ENCODE measurements around the gene RNF220.
"Not testable (repeated sequence)": the region's sequence is repeated elsewhere in the genome, so short reads cannot be mapped to it uniquely, and the experiment has no call there.

RNF220 gene

DNA sequence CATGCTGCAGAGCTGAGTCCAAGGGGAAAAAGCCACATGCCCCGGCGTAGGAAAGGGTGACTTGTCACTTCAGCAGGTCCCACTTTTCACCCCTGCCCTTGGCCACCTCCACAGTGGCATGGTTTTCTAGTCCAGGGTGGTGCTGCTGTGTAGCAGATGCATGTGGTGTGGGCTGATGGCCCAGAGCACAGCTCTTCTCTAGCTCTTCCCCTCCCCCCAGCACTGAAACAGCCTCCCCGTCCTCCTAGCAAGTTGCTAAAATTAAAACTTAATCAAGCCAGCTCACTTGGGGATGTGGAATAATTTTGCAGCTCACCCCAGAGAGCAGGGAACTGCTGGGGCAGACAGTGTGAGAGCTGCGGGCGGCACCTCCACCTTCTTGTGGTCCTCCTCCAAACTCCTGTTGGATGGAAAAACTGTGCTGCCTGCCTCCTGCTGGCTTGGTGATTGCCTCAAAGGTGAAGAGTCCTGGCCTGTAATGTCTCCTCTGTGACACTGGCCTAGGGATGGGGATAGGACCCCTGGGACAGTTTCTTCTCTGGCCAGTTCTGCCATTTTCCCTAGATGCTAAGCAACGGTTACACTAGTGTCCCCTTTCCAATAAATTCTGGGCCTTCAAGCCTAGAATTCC, 91.6 kb downstream of the RNF220 start:
- no peak for DNase-seq (ENCODE audit: low read depth in 2 of 2)

DNA sequence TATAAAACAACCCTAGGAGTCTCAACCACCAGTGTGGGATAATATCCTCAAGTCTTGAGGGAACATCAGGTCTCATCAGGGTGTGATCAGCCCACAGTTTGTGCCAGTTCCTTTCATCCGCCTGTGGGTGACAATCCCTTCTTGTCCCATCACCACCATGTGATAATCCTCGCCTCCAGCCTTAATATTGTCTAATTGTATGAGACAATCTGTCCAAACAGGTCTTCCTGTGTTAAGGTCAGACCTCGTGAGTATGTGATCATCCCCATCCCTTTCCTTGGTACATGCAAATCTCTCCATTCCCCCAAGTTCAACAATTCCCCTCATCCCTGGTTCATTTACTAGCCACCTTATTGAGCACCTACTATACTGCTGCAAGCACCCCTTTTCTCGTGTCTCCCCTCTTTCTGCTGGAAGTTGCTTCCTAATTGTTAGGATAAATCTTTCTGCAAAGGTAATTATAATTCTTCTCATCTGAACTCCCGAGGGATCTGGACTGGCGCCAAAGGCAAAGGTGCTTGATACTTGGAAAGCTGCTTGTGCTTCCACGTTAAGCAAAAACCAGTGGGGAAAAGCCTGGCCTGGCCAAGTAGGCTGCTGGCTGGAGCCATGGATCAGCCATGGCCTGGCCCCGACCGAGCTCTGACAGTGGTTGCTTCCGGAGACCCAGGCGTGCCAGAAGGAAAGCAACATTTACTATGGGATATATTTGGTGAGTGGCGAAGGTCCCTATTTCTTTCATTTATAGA, 92.5 kb downstream of the RNF220 start:
- no peak for DNase-seq (ENCODE audit: low read depth in 2 of 2)

DNA sequence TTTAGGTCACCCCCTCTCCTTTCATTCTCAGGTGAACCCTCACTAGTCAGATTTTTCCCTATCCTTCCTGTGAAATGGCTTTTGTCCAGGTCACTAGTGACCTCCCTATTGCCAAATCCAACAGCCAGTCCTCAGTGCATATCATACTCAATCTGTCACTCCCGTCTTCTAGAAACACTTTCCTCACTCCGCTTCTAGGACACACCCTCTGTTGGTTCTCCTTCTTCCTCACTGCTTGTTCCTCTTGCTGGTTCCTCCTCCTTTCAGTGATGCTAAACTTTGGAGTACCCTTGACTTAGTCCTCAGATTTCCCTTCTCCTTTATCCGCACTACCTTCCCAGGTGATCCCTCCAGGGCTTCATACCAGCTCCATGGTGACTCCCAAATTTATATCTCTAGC, 94.3 kb downstream of the RNF220 start:
- DNase-seq (ENCODE audit: low read depth in 2 of 2), result no peak

DNA sequence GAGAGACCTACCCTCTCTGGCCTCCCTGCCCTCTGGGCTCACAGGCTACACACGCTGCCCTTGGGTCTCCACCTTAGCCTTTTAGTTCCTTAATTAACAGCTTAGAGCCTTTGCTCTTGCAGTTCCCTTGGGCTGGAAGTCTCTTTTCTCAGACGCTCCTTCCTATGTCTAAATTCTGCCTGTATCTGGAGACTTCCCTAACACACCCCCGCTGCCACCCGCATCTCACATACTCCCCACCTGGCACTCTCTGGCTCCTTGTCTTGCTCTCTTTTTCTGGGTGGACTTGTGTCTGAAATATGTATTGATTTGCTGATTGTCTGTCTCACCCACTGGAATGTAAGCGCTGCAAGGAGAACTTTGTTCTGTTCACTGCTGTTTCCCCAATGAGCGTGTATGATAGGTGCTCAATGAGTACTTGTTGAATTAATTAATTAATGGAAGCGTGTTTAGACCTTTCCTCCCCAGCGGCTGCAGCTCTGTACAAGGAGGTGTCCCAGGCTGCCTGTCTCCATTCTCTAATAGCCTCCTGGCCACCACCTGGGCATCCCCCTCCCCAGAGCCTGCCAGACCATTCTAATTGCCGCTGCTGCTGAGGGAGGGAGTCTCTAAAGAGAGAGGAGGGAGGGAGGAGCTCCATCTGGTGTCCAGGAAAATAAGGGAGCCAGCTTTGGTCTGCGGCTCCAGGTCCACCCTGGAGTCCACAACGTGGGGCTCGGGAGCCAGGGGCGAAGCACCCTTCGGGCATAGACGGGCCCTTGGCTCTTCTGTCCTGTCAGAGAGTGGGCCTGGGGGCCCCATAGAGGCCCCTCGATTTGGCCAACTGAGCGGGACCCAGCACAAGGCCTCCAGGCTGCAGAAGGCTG, 95.4 kb downstream of the RNF220 start:
- no peak for DNase-seq (ENCODE audit: low read depth in 2 of 2)

DNA sequence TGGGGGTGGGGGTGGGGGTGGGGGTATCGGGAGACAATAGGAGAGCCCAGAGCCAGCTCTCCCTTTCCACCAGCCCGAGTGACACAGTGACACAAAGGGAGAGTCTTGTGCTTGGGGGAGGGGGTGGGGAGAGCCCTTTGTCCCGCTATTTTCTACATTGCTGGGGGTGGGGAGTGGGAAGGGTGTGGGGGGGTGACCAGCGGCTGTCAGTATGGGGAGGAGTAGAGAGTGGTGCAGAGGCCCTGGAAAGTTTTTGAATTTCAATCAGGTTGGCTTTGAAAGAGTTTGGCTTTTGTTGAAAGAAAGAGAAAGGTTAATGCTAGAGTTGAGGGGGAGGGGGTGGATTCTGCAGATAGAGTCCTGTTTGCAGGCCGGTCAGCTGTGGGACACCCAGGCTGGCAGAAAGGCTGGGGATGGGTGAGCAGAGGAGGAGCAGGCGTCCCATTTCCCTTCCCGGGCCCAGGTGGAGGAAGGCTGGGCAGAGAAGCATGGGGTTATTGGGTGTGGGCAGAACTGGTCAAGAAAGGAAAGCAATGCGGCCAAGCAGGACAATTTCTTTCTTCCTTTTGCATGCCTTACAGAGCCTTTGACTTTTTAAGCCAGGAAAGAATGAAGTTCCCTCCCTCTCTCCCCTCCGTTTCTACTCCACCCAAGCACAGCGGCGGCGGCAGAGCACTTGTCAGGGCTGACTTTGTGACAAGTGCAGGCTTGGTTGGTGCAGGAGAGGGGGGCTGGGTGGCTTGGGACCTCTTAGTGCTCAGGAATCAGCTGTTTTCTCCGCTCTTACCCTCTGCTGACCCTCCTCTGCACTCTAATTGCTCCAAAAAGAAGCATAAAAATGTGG, 96.2 kb downstream of the RNF220 start:
- no peak for DNase-seq (ENCODE audit: low read depth in 2 of 2)

DNA sequence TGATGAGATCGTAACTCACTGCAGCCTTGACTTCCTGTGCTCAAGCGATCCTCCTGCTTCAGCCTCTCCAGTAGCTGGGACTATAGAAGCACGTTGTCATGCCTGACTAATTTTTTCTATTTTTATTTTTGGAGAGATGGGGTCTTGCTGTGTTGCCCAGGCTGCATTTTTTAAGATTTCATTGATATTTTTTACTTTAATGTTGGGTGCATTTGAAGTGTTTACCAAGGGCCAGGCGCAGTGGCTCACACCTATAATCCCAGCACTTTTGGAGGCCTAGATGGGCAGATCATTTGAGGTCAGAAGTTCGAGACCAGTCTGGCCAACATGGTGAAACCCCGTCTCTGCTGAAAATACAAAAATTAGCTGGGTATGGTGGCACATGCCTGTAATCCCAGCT, 97.8 kb downstream of the RNF220 start:
- not testable (repeated sequence) for DNase-seq (ENCODE audit: low read depth in 2 of 2)

DNA sequence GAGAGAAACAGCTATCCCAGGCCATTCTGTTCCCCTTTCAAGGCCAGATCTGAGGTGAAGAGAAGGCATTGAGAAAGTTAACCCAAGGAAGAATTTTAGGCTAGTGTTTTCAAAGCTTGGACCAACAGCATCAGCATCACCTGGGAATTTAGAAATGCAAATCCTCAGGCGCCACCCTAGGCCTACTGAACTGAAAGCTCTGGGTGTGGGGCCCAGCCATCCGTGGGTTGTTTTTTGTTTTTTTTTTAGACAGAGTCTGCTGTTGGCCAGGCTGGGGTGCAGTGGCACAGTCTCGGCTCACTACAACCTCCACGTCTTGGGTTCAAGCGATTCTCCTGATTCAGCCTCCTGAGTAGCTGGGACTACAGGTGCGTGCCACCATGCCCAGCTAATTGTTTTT, 98.6 kb downstream of the RNF220 start:
- no peak for DNase-seq (ENCODE audit: low read depth in 2 of 2)

DNA sequence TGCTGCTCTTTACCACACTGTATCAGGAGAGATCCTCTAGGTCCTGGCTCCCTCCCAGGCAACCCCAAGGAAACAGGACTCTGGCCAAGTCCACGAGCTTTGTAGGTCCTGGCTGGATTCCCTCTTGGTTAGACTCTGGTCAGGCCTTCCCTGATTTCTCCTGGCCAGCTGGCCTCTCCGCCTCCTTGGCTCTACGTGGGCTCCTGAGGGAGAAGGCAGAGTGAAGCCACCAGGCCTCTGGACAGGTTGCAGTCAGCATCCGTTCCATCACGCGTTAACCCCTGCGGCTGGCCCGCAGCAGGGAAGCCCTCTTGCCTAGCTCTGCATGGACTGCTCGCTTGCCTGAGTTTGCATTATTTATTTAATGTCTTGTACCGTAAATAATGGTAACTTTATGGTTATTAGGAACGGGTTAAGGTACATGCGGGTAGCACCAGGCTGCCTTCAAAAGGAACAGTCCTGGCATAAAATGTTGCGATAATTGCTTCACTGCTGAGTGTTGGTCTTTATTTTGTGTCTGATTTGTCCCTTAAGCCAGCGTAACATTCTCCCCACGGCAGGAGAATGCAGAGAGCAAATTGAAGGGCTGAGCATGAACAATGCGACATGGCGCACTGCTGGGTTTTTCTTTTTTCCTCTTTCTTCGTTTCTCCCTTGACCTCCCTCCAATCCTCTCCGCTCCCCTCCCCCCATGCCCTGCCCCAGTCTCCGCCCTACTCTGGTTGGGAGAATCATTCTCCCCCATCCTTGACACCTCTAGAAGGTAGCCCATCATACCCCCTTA, 100.3 kb downstream of the RNF220 start:
- no peak for DNase-seq (ENCODE audit: low read depth in 2 of 2)

DNA sequence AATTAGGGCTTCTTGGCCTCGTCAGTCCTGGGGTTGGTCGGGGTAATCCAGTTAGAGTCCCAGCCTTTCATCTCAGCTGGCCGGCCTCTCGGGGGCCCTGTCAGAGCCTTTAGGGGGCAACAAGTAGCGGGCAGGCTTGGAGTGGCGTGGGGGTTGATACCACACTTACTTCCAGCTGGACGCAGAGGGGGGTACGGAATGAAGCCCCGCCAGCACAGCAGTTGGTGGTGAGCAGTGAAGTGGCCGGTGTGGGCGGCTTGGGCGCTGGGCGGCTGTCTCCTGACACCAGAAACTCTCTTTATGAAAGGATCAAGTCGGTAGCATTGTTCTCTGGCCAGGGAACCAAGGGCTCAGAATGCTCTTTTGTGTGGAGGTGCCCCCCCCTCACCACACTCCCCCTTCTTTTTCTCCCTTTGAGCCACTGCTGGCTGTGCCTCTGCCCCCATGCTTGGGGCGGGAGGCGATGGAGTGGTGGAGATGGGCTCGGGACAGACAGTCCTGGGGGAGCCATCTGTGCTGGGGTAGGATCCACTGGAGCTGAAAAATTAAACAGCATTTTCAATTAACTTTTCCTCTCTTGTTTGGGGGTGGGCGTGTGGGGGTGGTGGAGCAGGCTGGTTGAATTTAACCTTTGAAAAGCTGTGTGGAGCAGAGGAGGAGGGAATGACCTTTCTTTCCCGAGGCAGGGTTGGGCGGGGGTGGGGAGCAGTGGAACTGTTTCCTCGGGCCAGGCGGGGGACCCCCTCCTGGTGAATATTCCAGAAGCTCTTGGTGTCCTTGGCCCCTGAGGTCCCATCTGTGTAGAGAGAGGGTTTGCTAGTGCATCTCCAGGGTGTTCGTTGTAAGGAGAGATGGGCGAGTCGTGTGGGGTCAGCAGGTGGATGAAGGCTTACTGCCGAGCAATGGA, 102.7 kb downstream of the RNF220 start:
- DNase-seq (ENCODE audit: low read depth in 2 of 2), result no peak

DNA sequence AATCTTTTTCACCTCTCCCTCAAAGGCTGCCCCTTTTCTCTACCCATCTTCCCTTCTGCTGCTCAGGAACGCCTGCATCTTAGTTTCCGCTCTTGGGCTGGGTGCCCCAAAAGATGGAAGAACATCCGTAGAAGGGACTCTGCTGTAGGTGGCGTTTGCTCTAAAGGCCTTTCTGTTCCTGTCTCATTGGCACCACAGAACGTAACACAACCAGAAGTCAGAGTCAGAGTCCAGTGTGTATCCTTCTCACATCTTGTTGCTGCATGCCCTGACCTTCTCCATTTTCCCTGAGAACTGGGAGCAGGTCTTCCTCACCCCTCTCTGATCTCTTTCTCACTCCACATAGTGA, 103.3 kb downstream of the RNF220 start:
- DNase-seq (ENCODE audit: low read depth in 2 of 2), result no peak

DNA sequence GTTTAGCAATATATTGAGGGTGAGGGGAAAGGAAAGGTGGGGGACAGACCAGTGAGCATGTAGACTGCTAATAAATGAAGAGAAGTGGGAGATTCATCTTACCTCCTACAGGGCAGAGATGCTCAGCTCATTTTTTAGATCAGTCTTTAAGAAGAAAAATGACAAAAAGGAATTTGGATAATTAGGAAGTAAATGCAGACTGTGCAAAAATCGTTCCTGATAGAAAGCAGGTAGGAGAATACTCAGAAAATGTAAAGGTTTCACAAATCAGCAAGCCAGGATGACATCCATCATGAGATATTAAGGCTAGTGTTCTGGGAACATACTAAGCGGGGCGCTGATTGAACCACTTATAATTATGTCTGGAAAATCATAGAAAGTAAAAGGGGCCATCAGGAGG, 106.3 kb downstream of the RNF220 start:
- no peak for DNase-seq (ENCODE audit: low read depth in 2 of 2)

DNA sequence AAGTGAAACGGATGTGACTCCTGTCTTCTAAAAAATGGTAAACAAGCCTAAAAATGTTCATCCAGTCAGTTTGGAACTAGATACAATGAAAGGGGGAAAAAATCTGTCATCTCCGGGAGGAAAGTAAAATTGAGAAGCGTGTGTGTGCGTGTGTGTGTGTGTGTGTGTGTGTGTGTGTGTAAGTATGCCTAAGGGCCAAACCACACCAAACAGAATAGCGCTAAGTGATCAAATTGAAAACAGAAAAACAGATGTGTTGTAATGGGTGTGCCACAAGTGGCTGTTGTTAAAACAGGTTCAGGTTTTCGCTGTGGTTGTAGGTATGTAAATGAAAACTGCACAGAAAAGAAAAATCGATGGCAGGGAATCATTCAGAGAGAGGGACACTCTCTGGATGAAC, 106.7 kb downstream of the RNF220 start:
- DNase-seq (ENCODE audit: low read depth in 2 of 2), result peak in 1 of 2 experiments; percentile 26

DNA sequence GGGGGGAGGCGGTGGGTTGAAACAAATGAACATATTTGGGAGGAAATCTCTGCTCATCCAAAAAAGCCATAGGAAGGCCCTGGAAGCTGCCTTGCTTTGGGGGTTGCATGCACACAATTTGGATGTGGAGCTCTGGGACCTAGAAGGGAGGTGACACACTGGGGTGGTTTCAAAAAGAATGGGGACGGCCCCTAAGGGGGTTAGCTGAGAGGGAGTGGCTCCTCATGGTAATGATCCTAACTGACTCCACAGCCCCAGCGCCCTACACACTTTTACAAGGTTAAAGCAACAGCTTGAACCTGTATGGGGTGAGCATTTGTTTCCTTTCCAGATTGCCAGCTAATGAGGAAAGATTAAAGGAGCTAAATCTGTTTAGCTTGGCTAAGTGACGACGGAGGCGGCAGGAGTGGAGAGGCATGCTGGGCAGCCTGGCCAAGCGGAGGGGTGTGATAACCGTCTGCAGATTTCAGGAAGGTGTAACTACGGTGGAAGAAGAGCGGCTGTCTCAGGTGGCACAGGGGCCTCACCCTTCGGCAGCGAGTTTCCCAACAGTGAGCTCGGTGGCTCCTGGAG, 107.3 kb downstream of the RNF220 start:
- peak in 1 of 2 experiments; percentile 2 for DNase-seq (ENCODE audit: low read depth in 2 of 2)

DNA sequence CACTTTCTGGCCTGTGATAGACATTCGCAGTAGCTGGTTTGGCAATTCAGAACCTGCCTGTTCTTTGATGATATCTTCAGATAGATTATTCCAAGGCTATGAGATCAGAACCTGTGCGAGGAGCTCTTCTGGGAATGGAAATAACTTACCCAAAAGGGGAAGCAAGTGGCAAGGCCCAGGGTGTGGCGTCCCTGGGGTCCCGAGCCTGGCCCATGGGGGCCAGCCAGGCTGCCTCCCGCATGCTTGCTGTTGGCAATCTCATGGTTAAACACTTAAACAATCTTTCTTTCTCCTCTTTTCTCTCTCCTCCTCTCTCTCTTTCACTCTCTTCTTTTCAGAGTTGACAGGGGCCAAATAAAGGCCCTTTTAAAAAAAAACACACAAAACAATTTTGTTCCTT, 108.1 kb downstream of the RNF220 start:
- no peak for DNase-seq (ENCODE audit: low read depth in 2 of 2)

DNA sequence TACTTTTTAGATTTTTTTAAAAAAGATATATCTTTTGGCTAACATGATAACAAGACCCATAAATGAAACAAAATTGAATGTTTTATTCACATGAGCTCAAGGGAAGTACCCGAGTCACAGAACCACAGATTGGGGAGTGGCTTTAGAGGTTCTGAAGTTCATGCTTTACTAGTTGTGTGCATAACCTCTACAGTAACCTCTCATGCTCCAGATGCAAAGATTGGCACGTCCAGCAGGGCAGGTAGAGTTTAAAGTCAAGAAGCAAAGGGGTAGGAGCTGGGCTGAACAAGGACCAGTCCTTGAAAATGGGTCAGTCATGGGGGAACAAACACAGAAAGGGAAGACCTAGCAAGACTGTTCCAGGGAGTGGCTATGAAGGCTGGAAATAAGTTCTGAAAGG, 109.6 kb downstream of the RNF220 start:
- no peak for DNase-seq (ENCODE audit: low read depth in 2 of 2)

DNA sequence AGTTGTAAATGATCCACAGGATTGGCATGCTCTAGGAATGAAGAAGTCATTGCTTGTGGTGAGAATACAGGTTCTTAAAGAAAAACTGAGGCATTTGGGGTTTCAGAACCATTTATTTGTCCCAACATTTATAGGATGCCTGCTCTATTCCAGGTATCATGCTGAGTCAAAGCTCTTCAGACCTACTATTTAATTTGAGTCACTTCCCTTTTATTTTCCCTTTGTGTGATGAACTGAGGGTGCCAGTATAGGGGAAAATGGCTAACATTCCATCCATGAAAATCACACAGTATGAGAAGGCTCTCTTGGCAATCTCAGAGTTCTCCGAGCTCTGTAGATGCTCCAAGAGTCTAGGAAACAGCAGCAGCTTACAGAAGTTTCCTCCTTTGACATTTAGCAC, 110.4 kb downstream of the RNF220 start:
- DNase-seq (ENCODE audit: low read depth in 2 of 2), result no peak

DNA sequence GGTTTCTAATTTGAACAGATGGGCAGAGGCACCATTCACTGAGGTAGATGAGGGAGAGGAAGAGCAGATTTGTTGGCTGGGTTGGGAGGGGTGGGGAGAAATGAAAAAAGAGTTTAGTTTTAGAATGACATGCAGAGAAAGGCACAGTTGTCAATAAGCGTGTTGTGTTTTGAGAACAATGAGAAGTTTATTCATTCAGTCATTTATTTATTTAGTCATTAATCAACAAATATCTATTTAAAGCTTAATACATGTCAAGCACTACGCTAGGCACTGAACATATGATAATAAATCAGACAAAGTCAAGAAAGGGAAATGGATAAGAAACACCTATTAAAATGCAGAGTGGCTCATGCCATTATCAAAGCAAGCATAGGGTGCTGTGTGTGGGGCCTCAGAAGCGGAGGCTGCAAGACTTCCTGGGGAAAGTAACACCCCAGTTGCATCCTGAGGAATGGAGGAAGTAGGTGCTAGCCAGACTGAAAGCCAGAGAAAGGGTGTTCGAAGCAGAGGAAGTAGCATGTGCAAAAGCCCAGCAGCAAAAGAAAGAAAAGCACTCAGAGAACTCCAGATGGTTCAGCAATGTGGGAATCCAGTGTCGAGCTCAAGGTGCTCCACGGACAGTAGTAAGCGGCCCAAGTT, 114.1 kb downstream of the RNF220 start:
- DNase-seq (ENCODE audit: low read depth in 2 of 2), result no peak

DNA sequence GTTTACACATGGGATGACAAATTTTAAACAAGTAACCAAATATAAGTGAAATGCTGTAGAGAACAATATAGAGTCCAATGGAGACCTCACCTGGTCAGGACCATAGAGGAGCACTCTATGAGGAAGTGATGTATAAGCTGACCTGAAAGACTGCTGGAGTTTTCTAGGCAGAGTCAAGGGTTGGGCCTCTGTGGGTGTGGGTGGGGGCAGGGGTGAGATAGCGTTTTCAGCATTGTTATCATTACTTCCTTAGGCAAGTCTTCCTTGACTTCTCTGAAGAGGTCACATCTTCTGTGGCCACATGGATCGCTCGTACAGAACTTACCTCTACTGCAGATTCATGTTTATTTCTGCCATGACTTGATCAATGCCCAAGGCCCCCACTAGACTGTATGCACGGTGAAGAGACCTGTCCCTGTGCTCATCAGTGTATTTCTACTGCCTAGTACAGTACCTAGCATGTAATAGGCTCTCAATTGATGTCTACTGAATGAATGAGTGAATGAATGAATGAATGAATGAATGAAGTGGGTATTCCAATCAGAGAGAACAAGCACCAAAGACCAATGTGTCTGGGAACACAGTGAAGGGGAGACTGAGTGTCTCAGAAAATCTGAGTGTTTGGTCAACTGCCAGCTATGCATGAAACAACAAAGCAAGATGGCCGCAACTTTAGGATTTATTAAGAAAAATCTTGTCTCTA, 116.5 kb downstream of the RNF220 start:
- DNase-seq (ENCODE audit: low read depth in 2 of 2), result no peak
